A549 (cell line): ENCODE results near the gene HRH3.

Source experiments
- EP300 ChIP-seq, 2 experiments: fragments of >200 bp; sonication (Bioruptor Twin); formaldehyde crosslinking; IDR thresholded peaks; 2 replicates in 1 of 2; 3 replicates in 1 of 2; pipeline ENCODE4 v1.6.1; 2016 to 2017
- POLR2A ChIP-seq: IDR thresholded peaks from 2 replicates; pipeline ENCODE4 v1.6.1; 2012; ENCODE audit warnings: mild to moderate bottlenecking, low read length
- RCOR1 ChIP-seq: fragments of 150-350 bp; IDR thresholded peaks from 2 replicates; pipeline ENCODE4 v1.6.1; 2014; ENCODE audit warnings: antibody characterized with exemption, low read length, low read depth
- RNF2 ChIP-seq: fragments of 200-600 bp; sonication (generic); IDR thresholded peaks from 2 replicates; pipeline ENCODE4 v1.6.1; 2016; ENCODE audit warnings: low read depth, mild to moderate bottlenecking, antibody characterized with exemption, moderate library complexity, borderline replicate concordance
- TF ChIP-seq, protein P1 (sequence below): fragments of >200 bp; sonication (Bioruptor Twin); formaldehyde crosslinking; IDR thresholded peaks from 3 replicates; pipeline ENCODE4 v1.5.1; 2016
- TF ChIP-seq, protein P2 (sequence below): IDR thresholded peaks from 2 replicates; pipeline ENCODE4 v1.6.1; 2012

DNA sequence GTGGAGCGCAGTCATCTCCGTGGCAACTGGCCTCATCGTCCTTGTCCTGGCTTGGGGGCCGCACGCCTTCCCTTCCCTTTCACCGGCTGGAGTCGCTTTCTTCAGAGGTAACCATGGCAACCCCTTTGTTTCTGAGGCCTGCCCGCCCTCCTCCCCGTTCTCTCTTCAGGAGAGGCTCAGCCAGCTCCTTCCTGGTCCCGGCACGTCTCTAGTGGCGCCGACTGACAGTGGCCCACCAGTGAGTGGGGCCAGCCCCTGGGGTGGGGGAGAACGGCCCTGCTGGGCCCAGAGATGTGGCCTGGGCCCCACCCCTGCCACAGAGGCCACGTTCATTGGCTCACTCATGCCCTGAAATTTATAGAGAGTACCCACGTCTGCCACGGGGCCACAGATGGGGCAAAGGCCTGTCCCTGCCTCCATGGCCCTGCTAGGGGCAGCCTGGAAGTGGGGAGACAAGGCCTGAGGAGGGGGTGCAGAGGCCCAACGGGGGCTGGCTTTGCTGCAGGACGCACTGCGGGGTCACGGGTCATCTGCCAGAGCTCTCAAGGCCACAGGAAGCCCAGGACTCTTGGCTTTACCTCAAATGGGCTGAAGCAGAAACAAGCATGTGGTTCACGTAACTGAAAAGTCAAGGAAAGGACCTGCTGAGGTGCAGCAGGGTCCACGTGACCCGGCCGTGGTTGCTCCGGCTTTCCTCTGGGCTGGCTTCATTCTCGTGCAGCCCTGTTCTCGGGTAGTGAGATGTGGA lies 16.9 kb upstream of the HRH3 start:
- TF ChIP-seq, protein P1, sequence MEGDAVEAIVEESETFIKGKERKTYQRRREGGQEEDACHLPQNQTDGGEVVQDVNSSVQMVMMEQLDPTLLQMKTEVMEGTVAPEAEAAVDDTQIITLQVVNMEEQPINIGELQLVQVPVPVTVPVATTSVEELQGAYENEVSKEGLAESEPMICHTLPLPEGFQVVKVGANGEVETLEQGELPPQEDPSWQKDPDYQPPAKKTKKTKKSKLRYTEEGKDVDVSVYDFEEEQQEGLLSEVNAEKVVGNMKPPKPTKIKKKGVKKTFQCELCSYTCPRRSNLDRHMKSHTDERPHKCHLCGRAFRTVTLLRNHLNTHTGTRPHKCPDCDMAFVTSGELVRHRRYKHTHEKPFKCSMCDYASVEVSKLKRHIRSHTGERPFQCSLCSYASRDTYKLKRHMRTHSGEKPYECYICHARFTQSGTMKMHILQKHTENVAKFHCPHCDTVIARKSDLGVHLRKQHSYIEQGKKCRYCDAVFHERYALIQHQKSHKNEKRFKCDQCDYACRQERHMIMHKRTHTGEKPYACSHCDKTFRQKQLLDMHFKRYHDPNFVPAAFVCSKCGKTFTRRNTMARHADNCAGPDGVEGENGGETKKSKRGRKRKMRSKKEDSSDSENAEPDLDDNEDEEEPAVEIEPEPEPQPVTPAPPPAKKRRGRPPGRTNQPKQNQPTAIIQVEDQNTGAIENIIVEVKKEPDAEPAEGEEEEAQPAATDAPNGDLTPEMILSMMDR = no peak
- TF ChIP-seq RCOR1 = no peak
- no peak for TF ChIP-seq POLR2A
- TF ChIP-seq, protein P2, sequence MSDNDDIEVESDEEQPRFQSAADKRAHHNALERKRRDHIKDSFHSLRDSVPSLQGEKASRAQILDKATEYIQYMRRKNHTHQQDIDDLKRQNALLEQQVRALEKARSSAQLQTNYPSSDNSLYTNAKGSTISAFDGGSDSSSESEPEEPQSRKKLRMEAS = no peak
- no peak for TF ChIP-seq RNF2
- TF ChIP-seq EP300 (IDR thresholded peaks at IDR 0.05) = no peak
